Measurements from ENCODE around the gene HOXA11.

Gene HOXA11

DNA sequence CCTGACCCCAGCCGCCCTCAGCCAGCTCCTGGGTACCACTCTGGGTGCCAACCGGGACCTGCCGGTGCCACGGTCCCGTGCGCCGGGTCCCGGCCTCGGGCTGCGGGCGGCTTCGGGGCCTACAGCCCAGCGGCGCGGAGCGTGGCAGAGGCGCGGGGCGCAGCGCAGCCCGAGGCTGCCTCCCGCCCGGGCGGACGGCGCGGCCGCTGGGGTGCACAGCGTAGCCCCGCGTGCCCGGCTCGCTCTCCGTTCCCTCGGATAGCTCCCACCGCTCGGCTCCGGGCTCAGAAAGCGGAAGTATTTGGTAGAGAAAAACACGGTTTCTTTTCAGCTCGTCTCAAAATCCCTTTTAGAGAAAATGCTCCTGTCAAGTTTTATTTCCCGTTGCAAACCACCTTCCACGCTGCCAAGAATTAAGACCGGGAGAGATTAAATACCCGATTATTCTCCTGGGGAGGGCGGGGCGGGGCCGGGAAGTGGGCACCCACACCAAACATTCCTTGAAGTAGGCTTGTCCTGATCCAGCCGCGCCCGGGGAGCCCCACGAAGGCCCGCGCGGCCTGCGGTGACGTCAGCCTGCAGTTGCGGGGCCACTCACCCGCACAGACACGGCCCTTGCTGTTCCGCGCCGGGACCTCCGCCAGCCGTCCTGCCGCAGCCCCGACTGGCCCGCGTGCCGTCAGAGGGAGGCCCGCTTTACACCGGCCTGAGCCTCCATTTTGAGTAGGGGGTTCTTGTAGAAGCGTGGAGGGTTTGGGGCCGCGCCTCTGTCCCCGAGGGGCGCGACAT is 7.7 kb upstream of the HOXA11 start:
- DNase-seq = no peak

DNA sequence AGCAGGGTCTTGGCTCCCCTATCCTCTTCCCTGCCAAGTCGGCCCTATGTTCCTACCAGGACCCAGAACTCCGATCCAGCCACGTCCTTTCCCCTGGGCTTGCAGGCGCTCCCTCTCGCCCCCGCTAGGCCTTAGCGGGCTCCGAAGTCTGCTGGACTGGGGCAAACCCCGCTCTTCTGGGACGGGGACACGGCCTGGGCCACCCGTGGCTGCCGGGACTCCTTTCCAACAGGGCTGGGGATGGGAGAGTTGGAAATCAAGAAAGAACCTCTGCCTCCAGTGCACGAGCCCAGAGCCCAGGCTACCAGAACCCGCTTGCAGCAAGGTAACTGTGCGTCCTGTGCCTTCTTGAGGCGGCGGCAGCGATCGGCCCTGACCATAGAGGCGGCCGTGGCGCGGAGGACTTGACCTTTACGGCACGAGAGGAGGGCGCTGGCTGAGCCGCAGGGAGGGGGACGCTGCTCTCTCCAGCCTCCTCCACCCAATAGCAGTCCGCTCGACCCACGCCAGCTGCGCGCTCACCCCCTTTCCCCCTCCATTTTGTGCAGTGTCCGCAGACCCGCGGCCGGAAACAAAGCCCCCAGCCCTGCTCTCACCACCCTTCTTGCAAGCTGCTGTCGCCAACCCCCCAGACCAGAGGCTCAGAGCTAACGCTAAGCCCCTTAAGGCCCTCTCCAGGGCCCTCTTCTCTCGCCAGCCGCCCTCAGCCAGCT is 7.0 kb upstream of the HOXA11 start:
- DNase-seq = no peak

DNA sequence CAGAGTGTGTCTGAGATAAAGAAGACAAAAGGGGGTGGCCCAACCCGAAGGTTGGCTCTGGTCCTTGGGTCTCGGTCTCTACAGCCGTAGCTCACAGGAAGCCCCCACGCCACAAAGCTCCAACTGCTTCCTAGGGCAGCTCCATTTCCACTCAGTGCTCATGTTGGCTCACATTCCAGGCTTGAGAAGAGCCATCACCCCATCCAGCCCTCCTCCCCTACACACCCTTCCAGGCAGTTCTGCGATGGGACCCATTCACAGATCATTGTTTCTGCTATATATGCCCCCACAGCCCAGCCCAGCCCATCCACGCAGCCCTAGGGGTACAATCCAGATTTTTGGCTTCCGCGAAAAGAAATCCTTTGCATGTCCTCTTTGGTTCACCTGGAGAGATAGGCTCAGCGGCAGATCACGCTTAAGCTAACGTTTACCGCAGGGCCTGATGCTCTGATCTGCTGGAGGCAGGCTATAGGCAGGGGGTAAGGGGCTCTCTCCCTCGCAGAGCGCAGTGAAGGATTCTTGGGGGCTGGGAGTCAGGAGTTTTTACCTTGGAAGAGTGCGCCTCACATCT is 6.2 kb upstream of the HOXA11 start:
- no peak for DNase-seq

DNA sequence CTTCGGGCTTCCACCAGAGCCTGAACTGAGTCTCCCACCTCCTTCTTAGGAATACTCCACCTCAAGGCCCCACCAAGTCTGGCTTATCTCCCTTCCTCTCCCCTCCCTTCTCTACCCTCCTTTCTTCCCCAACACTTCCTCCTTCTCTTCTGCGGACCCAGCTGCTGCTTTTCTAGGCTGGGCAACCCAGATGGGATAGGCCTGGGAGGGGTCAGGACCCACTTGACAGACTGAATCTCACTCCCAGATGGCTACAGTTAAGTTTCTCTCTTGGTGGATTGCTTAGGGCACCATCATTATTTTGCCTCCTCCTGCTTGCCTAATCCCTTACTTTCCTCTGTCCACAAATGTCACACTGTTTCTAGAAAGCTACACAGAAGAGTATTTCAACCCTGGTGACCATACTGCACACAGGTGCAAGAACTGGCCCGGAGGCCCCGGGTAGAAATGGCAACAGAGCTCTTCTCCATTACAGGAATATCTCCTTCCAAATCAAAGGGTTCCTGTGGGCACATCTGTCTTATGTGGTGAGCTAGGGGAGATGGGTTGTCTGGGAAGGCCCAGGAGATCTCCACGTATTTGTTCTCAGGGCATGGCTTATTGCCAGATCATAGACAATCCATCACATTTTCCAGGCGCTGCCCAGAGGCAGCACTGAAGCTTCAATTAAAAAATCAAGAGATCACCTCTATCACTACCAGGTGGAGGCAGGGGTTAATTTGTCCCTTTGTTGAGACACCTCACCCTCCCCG is 5.1 kb upstream of the HOXA11 start:
- DNase-seq = no peak

DNA sequence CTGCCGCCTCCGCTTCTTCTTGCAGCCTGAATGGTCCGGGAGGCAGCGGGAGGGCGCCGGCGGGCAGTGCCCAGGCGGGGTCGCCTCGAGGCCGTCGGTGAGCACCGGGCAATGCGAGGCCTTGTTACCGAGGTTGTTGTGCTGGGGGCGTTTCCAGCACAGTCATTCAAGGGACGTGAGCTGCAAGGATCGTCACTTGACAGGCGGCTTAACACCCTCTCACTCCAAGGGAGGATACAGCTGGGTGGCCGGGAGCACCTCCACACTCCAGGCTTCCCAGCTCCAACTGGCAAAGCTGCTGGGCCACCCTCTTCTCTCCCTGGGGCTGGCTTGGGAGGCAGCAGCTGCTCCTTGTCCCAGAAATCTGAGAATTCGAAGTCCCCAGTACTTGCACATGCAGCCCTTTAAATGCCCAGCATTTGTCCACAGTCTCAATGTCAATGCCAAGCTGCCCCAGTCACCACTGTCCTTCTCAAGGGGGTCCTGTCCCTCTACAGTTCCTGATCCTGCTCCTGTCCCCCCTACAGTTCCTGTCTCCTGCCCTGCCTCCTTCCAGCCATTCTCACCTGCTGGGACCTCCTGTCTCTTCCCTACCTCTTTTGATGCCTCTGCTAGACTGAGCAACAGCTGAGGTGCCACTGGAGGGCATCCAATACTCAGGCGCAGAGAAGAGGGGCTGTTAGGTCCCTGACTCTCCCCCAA is 4.4 kb upstream of the HOXA11 start:
- DNase-seq = no peak

DNA sequence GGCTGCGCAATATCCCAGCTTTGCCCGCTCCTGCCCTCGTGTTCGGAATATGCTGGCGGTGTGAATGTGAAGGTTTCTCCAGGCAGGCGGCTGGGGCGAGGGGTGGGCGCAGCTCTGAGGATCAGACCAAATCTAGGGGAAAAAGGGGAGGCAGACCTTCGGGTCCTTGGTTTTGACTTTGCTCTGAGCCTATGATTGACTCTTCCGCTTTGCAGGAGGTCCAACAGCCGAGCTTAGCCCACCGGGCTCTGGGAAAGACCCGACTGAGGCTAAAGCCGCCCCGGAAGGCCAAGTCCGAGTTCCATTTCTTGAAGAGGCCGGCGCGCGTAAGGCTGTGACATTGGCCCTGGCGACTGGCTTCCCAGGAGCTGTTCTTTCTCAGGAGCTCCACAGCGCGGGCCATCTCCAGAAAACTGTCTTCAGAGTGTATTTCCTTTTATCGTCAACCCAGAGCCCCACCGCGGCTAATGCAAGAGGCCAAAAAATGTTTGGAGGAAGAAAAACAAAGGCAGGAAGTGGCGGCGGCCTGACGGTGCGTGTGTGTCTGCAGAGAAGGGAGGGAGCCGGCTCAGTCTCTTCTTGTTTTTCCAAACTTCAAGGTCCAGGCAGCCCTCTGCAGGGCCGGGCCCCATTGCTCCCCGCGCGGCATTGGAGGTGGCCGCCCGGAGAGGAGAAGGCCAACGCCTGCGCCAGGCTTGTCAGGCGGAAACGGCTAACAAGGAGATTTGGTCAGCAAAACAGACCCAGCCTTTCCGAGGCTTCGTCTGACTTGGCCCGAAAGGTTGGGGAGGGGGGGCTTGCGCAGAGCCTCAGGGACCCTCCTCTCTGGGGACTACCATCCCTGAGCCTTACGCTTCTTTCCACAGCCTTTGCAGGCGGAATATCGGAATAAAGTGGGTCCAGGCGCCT is 3.6 kb upstream of the HOXA11 start:
- no peak for DNase-seq

DNA sequence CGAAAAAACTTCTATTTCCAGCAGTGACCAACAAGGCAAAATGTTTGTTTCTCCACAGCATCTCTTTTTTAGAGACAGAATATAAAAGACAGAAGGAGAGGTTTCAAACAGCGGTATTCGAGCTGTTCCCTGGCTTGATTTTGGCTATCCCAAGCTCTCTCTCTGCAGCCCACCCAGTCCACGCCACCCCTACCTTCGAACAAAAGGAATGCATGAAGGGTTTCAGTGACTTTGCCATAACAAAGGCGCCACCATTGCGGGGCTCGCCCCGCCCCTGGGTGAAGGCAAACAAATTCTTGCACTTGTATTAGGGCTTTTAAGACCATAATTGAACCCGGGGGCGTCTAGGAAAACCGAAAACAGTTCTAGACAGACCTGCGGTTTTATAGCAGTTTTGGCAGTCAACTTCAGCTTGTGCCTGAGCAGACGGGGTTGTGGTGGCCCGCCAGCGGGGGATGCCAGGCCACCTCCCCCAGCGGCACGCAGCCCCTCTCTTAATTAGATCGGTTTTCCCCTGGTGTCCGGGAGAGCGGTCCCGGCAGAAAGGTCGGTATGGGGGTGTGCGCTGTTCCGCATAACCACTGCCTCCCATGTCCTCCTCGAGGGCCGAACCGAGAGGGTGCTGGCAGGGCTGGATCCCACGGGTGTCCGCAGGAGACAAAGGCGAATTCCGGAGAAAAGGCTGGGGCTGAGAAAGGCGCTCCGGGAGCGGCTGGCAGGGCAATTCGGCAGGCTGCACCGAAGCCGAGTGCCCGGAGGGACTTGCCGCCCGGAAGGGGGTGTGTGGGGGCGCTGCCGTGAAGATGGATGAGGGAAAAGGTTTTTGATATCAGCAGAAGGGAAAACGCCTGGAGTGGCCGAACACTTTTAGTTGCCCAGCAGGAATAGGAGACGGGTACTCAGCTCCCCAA is 2.7 kb upstream of the HOXA11 start:
- DNase-seq = no peak

DNA sequence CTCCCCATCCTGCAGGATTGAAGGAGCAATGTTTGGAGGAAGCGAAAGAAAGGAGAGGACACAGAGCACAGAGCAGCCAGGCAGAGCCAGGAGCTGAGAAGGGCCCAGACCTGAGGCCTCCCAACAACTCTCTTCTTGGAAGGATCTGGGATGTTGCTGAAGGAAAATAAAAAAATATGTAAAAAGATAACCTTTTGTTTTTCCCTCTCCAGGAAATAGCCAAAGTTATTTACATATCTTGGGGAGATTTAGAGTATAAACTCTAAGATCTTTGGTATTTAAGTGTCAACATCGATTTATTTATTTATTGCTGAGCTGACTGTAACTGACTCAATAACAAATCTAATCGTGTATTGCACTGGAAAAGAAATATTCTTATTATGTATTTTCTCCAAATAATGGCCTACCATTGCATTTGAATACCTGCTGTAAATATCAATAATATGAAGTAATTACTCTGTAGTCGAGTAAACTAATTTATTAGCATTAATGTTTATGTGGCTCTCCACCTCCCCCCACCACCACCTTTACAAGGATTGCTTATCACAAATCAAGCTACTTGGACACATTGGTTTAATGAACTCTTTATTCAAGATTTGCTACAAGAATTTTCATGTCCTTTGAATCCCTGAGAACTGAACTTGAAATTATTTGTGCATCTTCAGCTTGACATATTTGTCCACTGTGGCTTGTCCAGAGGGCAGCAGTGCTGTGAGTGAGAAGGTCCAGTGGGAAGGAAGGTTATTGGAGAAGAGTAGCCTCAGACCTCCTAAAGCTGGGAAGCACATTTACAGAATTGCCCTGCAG is 1.8 kb upstream of the HOXA11 start:
- DNase-seq = no peak

DNA sequence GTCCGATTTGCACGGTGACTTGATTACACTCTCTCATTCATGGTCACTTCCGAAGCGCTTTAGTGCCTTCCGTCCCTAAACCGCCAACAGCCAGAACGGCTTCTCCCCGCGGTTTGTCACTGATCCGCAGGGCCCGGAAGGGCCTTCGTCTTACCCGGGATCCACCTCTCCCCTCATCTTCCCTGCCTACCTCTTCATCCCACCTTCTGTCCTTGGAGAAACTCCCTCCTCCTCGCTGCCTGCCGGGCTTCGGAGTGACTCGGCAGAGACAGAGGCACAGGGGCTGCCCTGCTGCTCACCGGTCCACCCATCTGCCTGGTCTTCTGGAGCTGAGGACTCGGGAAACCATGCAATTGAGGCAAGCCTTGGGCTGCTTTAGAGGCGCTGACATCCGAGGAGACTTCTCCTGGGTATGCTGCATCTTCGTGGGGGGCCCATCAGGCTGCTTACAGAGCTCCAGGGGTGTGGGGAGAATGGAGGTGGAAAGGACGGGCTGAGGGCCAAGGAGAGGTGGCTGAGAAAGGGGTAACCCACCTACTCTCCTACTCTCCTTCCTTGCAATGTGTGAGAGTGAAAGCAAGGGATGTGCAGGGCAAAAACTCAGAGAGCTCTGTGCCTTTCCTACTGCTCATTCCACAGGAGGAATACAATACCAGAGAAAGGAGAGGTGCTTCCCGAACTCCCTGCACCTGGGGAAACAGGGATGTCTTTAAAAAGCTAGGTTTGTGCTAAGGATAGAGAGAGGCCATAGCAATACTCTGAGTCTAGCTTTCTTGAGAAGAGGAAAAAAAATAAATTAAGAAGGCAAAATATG is 1.0 kb upstream of the HOXA11 start:
- no peak for DNase-seq

DNA sequence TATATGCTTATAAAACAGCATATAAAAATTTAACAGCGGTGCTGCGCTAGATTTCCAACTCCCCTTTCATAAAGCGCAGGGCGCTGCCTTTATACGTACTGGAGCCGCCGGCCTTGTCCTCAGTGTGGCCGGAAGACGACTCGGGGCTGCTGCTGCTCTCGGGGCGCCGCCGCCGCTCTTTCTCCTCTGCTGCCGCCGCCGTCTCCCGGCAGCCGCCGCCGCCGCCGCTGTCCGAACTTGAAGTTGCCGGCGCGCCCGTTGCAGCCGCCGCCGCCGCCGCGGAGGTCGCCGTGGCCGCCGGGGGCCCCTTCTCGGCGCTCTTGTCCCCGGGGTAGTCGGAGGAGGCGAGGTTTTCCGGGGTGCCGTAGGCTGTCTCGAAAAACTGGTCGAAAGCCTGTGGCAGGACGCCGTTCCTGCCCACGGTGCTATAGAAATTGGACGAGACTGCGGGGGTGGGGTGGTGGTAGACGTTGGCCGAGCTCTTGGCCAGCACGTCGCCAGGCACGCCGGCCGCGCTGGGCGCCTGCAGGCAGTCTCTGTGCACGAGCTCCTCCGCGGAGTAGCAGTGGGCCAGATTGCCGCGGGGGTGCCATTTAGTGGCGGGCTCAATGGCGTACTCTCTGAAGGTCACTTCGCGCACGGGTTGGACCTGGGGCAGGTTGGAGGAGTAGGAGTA is 557 bp downstream of the HOXA11 start:
- no peak for DNase-seq

DNA sequence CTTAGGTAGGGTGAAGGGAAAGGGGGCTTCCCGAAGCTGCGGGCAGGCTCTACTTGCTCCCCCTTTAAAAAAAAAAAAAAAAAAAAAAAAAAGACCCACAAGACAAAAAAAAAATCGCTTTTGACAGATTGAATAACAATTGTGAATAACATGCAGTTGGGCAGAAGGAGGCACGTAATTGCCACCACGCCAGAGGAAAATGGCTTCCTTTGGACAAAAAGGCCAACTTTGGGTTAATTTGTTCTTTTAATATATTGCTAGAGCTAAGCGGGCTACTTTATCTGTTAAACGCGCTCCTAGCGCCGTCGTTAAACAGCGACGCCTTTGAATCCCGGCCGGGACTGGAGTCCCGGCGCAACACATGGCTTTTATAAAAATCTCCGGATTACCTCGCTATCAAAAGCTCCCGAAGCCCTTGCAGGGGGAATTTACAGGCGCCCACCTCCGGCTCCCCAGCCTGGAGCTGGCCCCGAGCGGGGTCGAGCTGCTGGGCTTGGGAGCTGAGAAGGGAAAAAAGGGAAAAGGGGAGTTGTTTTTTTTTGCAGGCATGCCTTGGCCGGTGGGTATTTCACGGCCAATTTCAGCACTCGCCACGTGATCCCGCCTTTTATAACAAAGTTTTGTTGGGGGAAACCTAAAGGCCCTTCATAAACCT is 1.2 kb downstream of the HOXA11 start:
- DNase-seq = no peak

DNA sequence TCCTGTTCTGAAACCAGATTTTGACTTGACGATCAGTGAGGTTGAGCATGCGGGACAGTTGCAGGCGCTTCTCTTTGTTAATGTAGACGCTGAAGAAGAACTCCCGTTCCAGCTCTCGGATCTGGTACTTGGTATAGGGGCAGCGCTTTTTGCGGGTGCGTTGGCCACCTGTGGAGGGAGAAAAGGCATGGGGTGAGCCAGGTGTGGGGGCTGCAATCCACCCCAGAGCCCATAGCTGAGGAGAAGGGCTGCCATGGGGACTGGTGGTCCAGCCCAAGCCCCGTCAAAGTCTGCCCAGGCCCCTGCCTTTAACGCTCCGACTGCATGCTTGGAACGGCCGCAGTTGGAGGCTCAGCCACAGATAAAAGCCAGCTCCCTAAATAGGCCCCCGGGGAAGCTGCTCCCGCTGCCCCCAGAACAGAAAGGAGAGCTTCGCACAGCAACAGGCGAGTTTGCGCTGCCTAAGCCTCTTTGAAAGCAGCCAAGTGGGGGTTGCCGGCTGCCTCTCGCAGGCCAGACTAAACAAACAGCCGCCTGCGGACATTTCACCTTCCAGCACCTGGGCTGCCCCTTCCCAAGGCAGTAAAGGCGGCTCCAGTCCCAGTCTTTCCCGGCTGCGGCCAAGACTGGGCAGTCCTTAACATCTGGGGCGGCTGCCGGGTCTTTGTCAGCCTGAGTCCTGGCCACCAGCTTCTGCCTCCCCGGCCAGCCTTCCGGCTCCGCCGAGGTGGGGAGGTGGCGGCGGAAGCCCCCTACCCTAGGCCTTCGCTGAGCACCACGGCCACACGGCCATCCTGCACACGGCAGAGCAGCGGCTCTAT is 2.0 kb downstream of the HOXA11 start:
- DNase-seq = no peak

DNA sequence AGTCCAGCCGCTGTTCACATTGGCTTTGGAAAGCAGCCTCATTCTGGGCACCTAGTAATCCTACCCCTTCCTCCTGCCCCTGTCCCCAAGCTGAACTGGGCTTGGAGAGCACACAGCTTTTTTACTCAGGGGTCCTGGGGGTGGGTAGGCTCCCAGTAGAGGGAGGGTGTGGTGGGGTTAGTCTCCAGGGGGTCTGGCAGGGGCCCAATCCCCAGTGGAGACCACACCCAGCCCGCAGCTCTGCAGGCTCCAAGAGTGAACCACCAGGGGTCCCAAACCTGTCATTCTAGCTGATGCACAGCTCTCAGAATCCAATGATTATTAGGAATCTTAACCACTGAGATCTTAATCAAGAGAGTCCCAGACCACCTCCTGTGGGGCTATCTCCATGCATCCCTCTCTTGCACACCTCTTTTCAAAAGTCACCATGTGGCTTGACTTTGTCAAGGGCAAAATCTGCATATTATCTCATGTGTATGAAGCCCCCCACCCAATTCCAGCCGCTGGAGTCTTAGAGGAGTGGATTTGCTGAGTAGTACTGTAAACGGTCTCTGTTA is 2.7 kb downstream of the HOXA11 start:
- no peak for DNase-seq

DNA sequence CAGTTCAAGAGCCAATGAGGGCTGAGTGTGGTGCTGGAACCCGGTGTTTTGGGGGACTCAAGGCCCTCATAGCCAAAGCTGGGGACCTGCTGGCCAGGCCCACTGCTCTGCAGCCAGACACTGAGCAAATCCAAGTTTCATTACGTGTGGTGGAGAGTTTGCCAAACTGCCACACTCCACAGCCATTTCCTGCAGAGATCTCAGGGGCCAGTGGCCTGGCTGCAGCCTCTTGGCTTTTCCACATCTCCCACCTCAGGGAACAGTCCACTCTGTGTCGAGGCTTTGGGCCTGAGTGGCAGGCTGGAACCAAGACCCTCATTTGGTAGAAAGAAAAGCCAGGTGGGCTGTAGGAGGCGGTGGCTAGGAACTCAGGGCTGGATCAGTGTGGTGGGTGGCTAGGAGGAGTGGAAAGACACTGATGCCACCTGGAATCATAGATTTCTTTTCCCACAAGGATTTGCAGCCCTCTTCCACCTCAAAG is 3.2 kb downstream of the HOXA11 start:
- DNase-seq = no peak

DNA sequence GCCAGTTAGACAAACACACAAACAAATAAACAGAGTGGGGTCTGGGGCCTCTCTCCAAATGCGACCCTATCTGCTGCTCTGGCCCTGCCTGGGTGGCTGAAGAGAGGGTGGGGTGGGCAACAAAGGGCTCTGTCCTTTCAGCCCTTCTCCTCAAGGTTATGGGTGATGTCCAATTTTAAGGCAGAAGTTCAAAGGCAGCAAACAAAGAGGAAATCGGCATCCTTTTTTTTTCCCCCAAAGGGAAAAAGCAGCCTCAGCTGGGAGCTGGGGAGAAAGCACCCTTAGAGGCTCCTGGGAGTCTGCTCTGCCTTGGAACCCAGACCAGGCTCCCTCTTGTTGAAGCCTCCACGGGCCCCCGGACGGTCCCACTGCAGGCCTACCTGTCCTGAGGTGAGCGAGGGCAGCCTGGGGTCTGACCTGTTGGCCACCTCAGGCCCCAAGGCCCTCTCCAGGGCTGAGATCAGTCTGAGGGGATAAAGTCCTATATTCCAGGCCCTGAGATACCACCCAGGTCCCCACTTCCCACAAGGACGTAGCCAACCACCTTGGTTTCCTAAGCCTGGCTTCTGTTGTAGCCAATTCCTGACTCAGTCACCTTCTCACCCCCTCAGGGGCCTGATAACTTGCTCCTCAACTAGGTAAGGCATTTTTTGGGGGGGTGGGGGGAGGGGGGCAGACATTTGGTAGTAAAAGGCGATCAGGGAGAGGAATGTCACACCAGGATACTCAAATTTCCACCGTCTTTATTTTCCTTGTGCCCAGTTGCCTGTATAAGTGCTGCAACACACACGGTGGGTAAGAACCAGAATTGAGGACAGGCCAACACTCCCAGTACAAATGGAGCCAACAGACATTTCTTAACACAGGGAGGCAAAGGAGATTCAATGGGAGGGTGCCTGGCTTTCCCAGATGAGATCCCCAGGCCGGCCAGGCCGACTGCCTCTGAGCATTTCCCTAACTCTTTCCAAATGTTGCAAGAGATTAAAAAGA is 4.3 kb downstream of the HOXA11 start:
- no peak for DNase-seq

Measured in NCI-H2081 treated with DMSO at 0.1 percent for 48 hours (cell line).